OCI-LY3 (cell line): Measurements from ENCODE around the gene THEM5.

ENCODE experiments used
- EZH2phosphoT487 ChIP-seq: fragments of 200-600 bp; shearing (Covaris generic); IDR thresholded peaks from 2 replicates; pipeline ENCODE4 v1.6.1; 2018; ENCODE audit warnings: antibody characterized with exemption, mixed run types, low read depth
- TF ChIP-seq, protein P1 (sequence below): fragments of 200-600, 300-600 bp; sonication (generic); IDR thresholded peaks from 2 replicates; pipeline ENCODE4 v1.5.1; 2014; ENCODE audit warnings: antibody characterized with exemption, low read length, low read depth

DNA sequence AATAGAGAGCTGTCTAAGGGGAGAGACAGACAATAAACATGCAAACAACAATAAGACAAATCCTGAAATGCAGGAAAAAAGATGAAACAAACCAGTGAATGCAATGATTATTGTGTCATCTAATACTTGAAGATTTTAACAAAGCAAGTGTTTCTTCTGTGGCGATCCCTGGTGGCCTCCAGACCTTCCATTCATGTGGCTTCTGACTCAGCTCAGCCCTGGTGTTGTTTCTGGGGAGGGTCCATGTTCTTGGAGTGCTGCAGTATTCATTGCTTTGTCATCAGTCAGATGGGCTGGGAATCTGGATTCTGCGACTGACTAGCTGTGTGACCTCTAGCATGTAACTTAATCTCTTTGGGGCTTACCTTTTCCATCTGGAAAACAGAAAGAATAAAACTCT lies 12.4 kb downstream of the THEM5 start:
- TF ChIP-seq, protein P1, sequence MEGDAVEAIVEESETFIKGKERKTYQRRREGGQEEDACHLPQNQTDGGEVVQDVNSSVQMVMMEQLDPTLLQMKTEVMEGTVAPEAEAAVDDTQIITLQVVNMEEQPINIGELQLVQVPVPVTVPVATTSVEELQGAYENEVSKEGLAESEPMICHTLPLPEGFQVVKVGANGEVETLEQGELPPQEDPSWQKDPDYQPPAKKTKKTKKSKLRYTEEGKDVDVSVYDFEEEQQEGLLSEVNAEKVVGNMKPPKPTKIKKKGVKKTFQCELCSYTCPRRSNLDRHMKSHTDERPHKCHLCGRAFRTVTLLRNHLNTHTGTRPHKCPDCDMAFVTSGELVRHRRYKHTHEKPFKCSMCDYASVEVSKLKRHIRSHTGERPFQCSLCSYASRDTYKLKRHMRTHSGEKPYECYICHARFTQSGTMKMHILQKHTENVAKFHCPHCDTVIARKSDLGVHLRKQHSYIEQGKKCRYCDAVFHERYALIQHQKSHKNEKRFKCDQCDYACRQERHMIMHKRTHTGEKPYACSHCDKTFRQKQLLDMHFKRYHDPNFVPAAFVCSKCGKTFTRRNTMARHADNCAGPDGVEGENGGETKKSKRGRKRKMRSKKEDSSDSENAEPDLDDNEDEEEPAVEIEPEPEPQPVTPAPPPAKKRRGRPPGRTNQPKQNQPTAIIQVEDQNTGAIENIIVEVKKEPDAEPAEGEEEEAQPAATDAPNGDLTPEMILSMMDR, result no peak
- TF ChIP-seq EZH2phosphoT487, result no peak
